Frontal cortex (tissue), 4 donors: ENCODE results near the gene SLC35E2B. TPM values are rescaled to one million over a fixed set of nuclear protein-coding genes. Genes with fewer than 3 reads are reported as not detected.

Source experiments
- DNase-seq, 2 donors: peaks; one replicate each; pipeline ENCODE4 v3.0.0; 2012; ENCODE audit warnings: low spot score in 2 of 2
- FAIRE-seq: peaks from 2 replicates; lab custom pipeline; 2012; peaks lifted over from hg19 to GRCh38; lab: Jason Lieb, UNC
- total RNA-seq: library from RNA; depleted of rRNA; stranded (reverse); fragments of >200 nt; gene quantifications from one replicate; pipeline ENCODE4 v1.2.3, GENCODE V29; 2014
- donor health status: control.
- donor health status: control.
- donor health status: control.

SLC35E2B gene
- total RNA-seq, 1 donor from 2014 or later = 54.6 TPM

DNA sequence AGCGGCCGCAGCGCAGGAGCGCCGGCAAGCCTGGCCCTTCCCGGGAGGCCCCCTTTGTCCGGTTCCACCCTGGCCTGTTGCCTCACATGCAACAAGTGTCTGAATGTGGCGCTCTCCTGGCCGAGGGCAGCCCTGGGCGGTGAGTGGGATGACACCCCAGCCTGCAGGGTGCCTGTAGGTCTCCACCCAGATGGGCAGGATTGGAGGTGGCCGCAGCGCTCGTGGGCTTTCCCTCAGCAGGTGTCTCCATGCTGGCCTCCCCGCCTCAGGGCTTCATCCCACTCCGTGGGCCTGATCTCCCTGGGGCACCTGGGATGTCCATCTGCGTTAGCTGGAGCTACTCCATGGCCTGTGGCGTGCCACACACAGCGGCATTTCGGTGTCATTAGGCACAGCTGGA lies 75.8 kb downstream of the SLC35E2B start:
- no peak for DNase-seq
- FAIRE-seq = no peak

DNA sequence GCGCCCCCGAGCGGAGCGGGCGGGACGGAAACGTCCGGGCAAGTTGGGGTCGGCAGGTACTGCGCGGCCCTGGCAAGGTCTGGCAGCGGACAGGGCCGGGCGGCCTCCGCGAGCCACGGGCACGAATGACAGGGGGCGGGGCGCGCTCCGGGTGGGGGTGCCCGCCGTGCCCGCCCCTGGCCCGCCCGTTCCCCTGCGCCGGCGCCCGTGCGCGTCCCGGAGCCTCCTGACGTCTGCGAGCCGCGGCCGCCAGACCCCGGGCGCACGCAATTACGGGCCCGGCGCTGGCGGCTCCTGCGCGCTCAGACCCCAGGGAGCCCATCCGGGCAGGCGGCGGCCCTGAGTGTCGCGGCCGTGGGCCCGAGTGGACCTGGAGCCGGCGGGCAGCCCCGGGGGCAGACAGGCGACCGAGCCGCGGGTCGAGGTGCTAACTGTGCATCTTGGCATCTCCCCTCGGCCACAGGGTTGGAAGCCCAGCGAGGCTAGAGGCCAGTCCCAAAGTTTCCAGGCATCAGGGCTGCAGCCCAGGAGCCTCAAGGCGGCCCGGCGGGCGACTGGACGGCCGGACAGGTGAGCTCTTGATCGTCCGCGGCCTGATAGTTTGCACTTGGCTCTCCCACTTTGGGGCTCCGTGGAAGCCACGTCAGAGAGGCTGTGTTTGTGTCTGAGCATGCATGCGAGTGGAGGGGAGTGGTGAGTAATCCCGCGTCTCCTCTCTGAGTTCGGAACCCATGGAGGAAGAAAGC lies 76.4 kb downstream of the SLC35E2B start:
- DNase-seq (peak; percentile 76 to 80), FAIRE-seq (no peak)

DNA sequence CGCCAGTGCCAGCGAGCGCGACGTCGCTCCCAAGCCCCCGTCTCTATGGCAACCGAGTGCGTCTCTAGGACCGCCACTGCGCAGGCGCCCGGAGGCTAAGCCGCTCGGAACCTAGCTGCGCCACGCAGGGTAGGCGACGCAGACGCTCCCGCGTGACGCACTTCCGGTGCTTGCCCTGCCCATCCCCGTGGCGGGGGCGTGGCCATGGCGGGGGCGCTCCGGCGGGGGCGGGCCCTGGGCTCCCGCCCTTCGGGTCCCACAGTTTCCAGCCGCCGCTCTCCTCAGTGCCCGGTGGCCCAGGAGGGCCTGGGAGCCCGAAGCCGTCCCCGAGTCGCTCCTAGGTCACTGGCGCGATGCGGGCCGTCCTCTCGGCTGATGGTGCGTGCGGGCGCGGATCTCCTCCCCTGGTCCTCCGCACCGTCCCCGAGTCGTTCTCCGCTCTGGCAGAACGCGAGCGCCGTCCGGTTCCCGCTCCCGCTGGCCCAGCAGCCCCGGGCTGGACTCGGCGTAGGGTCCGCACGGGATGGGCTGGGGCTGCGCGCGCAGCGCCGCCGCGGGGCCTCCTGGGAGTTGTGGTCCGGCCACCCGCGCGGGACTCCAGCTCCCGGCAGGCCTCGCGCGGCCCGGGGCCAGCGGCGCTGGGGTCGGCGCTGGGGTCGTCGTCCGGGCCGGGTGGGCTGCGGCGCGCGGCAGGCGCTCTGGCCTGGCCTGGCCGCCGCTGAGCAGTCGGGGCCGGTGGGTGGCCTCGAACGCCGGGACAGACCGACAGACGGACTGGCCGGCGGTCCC lies 77.1 kb downstream of the SLC35E2B start, which contains the start of gene MIB2:
MIB2 (plus strand) TSS at position 245 of the 789 bp plus-strand sequence. CDS start 7,953 bp downstream, outside the sequence.
- FAIRE-seq = no peak
- peak; percentile 100 for DNase-seq

DNA sequence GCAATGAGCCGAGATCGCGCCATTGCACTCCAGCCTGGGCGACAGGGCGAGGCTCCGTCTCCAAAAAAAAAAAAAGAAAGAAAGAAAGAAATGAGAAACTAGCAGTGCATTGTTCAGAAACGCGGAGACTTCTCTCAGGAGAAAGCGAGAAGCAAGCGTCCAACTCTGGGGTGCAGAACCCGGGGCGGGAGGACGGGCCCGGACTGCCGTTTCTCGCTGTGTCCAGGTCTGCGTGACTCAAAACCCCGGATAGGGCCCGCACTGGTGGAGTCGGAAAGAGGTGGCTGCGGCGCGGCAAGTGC lies 77.7 kb downstream of the SLC35E2B start:
- no peak for DNase-seq
- no peak for FAIRE-seq

DNA sequence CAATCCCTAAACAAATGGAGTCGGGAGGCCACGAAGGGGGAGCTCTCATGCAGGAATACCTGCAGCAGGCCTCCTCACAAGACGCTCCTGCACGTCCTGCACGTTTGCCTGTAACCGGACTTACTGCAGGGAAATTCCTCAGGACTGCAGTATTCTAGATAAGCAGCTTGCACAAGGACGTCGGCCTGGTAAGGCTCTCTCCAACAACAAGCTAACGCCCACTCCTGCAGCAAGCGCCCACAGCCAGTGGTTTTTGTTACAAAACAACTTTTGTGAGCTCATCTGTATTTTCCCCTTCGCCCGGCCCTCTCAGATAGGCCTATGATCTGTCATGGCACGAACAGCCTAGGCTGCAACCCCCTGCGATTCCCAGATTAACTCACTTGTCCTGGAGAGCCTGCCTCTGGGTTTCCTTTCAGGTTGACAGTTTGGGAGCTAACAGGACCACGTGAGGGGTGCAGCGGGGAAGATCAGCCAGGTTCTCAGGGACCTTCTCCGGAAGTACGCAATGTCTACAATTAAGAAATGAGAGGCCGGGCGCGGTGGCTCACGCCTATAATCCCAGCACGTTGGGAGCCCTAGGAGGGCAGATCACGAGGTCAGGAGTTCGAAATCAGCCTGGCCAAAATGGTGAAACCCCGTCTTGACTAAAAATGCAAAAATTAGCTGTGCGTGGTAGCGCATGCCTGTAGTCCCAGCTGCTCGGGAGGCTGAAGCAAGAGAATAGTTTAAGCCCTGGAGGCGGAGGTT lies 78.2 kb downstream of the SLC35E2B start:
- no peak for FAIRE-seq
- no peak for DNase-seq

DNA sequence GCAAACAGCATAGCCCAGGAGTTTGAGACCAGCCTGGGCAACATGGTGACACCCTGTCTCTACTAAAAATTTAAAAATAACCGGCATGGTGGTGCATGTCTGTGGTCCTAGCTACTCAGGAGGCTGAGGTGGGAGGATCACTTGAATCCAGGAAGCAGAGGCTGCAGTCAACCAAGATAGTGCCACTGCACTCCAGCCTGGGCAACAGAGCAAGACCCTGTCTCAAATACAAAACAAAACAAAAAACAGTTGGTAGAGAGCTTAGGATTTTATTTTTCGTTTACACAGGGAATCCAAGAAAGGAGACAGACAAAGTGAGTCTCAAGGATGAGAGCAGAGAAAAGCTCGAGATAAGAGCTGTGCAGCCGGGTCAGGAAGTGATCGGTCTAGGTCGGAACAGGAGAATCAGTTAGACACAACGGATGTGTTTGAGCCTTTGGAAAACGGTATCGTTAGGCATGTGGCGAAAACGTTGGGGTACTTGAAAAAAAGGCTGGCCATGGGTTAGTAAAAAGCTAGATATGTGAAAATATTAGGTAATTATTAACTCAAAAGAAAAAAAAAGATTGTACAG lies 79.0 kb downstream of the SLC35E2B start:
- DNase-seq = no peak
- no peak for FAIRE-seq

DNA sequence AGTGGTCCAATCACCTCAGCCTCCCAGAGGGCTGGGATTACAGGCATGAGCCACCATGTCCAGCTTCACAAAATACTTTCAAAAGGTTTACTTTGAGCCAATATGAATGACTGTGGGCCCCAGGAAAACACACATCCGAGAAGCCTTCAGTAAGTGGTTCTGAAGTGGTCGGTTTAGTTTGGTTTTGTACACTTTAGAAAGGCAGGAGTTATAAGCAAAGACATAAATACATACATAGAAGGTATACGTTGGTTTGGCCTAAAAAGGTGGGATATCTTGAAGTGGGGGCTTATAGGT lies 80.5 kb downstream of the SLC35E2B start:
- DNase-seq = no peak
- no peak for FAIRE-seq

DNA sequence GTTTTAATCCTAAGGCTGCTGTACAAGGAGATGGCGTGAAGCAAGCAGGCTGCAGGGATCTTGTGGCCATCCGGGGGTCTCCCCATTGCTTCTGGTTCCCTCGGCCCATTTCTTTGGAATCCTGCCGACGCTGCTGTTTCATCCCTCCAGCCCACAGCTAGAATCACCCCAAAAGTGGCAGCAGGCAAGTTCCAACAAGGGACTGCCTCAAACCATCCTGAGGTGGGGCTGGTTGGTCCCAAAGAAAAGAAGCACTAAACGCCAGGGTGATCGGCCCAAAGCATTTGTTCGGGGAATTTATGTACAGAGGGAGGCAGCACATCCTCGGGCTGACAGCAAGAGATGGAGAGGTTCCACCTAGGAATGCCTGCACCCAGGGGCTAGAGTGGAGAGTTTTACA lies 81.8 kb downstream of the SLC35E2B start:
- FAIRE-seq = no peak
- no peak for DNase-seq

DNA sequence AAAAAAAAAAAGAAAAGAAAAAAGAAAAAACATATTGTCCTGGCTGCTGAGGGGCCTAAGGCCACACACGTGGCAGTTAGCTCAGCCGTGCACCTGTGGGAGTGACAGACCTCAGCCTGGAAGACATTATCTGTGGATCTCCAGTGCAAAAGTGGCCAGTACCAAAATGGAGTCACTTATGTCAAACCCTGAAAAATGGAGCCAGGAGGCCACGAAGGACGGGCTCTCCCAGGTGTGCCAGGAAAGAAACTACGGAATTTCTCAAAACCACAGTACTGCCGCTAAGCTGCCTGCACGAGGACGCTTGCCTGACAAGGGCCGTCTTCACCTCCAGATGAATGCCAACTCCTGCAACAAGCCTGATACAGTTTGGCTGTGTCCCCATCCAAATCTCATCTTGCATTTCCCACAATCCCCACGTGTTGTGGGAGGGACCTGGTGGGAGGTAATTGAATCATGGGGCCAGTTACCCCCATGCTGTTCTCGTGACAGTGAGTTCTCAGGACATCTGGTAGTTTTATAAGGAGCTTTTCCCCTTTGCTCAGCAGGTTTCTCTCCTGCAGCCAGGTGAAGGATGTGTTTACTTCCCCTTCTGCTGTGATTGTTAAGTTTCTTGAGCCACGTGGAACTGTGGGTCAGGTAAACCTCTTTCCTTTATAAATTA lies 82.6 kb downstream of the SLC35E2B start:
- no peak for FAIRE-seq
- no peak for DNase-seq

Other genes starting within 250 kb of the SLC35E2B start
- not detected for gene ATAD3C, start 243.1 kb downstream of the SLC35E2B start, total RNA-seq
- gene ATAD3B, start 221.0 kb downstream of the SLC35E2B start, total RNA-seq = 10.6 TPM
- gene ATAD3A, start 180.6 kb downstream of the SLC35E2B start, total RNA-seq = 9.0 TPM
- 16.3 TPM for gene TMEM240, start 152.2 kb downstream of the SLC35E2B start, total RNA-seq
- gene SSU72, start 117.9 kb downstream of the SLC35E2B start, total RNA-seq = 34.2 TPM
- gene FNDC10, start 92.7 kb downstream of the SLC35E2B start, total RNA-seq = 2.9 TPM
- gene MIB2, start 77.3 kb downstream of the SLC35E2B start, total RNA-seq = 45.7 TPM
- gene MMP23B, start 60.6 kb downstream of the SLC35E2B start, total RNA-seq = 0.82 TPM
- gene CDK11B, start 33.8 kb downstream of the SLC35E2B start, total RNA-seq = 9.0 TPM
- gene CDK11A, start 31.6 kb upstream of the SLC35E2B start, total RNA-seq = 18.3 TPM
- 23.2 TPM for gene NADK, start 85.7 kb upstream of the SLC35E2B start, total RNA-seq
- gene GNB1, start 198.3 kb upstream of the SLC35E2B start, total RNA-seq = 154 TPM
- not detected for gene CALML6, start 222.5 kb upstream of the SLC35E2B start, total RNA-seq
- gene TMEM52, start 226.5 kb upstream of the SLC35E2B start, total RNA-seq = 1.6 TPM